HepG2 (cell line): ENCODE data around the gene MFAP3L. TPM values are rescaled to one million over a fixed set of nuclear protein-coding genes. Genes with fewer than 3 reads are reported as not detected.

Experiments used
- MAFF ChIP-seq: IDR thresholded peaks from 2 replicates; pipeline ENCODE4 v1.6.1; 2011; ENCODE audit warnings: low read depth, low read length, improper control_type of control experiment
- MED13 ChIP-seq: sonication (generic); formaldehyde crosslinking; IDR thresholded peaks from 2 replicates; pipeline ENCODE4 v1.5.0; 2020; ENCODE audit warnings: missing genetic modification reagents
- MIER2 ChIP-seq: IDR thresholded peaks from 2 replicates; pipeline ENCODE4 v1.6.1; 2016; ENCODE audit warnings: missing biosample characterization, missing genetic modification reagents
- NCOA2 ChIP-seq: sonication (generic); formaldehyde crosslinking; IDR thresholded peaks from 2 replicates; pipeline ENCODE4 v1.8.0; 2022; ENCODE audit warnings: inconsistent platforms
- RELA ChIP-seq: sonication (generic); formaldehyde crosslinking; IDR thresholded peaks from 2 replicates; pipeline ENCODE4 v1.4.0; 2020; ENCODE audit warnings: missing genetic modification reagents
- RFX5 ChIP-seq: IDR thresholded peaks from 2 replicates; pipeline ENCODE4 v1.6.1; 2011; ENCODE audit warnings: low read depth, low read length, improper control_type of control experiment
- SMC3 ChIP-seq: IDR thresholded peaks from 2 replicates; pipeline ENCODE4 v1.6.1; 2011; ENCODE audit warnings: low read length, improper control_type of control experiment
- SOX5 ChIP-seq: IDR thresholded peaks from 2 replicates; pipeline ENCODE4 v1.6.1; 2016; ENCODE audit warnings: borderline replicate concordance
- SRSF4 ChIP-seq: fragments of 200-400 bp; formaldehyde crosslinking; IDR thresholded peaks from one replicate; pipeline ENCODE4 v1.6.1; 2018; ENCODE audit warnings: mild to moderate bottlenecking, low read depth, low read length, moderate library complexity; ENCODE audit not compliant: poor library complexity, severe bottlenecking
- ZNF282 ChIP-seq: fragments of 450-650 bp; IDR thresholded peaks from 2 replicates; pipeline ENCODE4 v1.6.1; 2018; ENCODE audit not compliant: partially characterized antibody
- ZNF367 ChIP-seq: sonication (generic); formaldehyde crosslinking; IDR thresholded peaks from 2 replicates; pipeline ENCODE4 v1.4.0; 2020; ENCODE audit warnings: missing genetic modification reagents, borderline replicate concordance
- ZNF468 ChIP-seq: sonication (generic); formaldehyde crosslinking; IDR thresholded peaks from 2 replicates; pipeline ENCODE4 v1.8.0; 2022; ENCODE audit warnings: mild to moderate bottlenecking, moderate library complexity, missing genetic modification reagents
- ZNF546 ChIP-seq: sonication (generic); formaldehyde crosslinking; conservative IDR thresholded peaks from 2 replicates; pipeline ENCODE4 v1.8.1; 2023; ENCODE audit warnings: mild to moderate bottlenecking, missing genetic modification reagents
- ZNF569 ChIP-seq: sonication (generic); formaldehyde crosslinking; IDR thresholded peaks from 2 replicates; pipeline ENCODE4 v1.5.0; 2020; ENCODE audit warnings: mild to moderate bottlenecking, missing genetic modification reagents, moderate library complexity, borderline replicate concordance
- ZNF614 ChIP-seq: IDR thresholded peaks from 2 replicates; pipeline ENCODE4 v1.6.1; 2018; ENCODE audit warnings: missing biosample characterization, missing genetic modification reagents, inconsistent platforms, borderline replicate concordance
- polyA plus RNA-seq, 8 experiments: library from polyadenylated mRNA; depleted of rRNA in 3 of 8; stranded (reverse) in 7 of 8; unstranded in 1 of 8; fragments of >200 nt; fragmentation: Illumina TruSeq in 4 of 8; extraction: Trizol in 4 of 8; gene quantifications; 2 replicates each; pipeline versions ENCODE4 v1.2.1 to v1.2.3, GENCODE V29; 2011 to 2016; ENCODE audit warnings: low read depth in 4 of 8, missing spikeins in 1 of 8, mixed read lengths in 1 of 8; ENCODE audit not compliant: insufficient read depth in 1 of 8
- total RNA-seq, 5 experiments: library from RNA; depleted of rRNA; stranded (reverse); fragments of >200 nt; fragmentation: Illumina TruSeq; extraction: Trizol; gene quantifications; 2 replicates each; pipeline ENCODE4 v1.2.3, GENCODE V29; 2016; ENCODE audit warnings: low read depth in 1 of 5
- TF ChIP-seq, protein P1 (sequence below): IDR thresholded peaks from 2 replicates; pipeline ENCODE4 v1.6.1; 2016; ENCODE audit warnings: low read depth, missing genetic modification reagents, missing compliant biosample characterization
- TF ChIP-seq, protein P2 (sequence below): sonication (generic); formaldehyde crosslinking; IDR thresholded peaks from 2 replicates; pipeline ENCODE4 v1.4.0; 2020; ENCODE audit warnings: missing genetic modification reagents
- TF ChIP-seq, protein P3 (sequence below): IDR thresholded peaks from 2 replicates; pipeline ENCODE4 v1.6.1; 2018; ENCODE audit warnings: missing genetic modification reagents, mild to moderate bottlenecking, missing compliant biosample characterization
- TF ChIP-seq, protein P4 (sequence below): sonication (generic); formaldehyde crosslinking; IDR thresholded peaks from 2 replicates; pipeline ENCODE4 v1.4.0; 2020; ENCODE audit warnings: missing genetic modification reagents
- TF ChIP-seq, protein P5 (sequence below): sonication (generic); formaldehyde crosslinking; IDR thresholded peaks from 2 replicates; pipeline ENCODE4 v1.8.1; 2023; ENCODE audit warnings: mild to moderate bottlenecking, moderate library complexity, missing genetic modification reagents

The MFAP3L gene
- total and polyA plus RNA-seq, 2 of the 13 experiments (the other 11 are each of a cell fraction or from before 2014, with no cell fraction given) = 1.5 to 3.6 TPM

DNA sequence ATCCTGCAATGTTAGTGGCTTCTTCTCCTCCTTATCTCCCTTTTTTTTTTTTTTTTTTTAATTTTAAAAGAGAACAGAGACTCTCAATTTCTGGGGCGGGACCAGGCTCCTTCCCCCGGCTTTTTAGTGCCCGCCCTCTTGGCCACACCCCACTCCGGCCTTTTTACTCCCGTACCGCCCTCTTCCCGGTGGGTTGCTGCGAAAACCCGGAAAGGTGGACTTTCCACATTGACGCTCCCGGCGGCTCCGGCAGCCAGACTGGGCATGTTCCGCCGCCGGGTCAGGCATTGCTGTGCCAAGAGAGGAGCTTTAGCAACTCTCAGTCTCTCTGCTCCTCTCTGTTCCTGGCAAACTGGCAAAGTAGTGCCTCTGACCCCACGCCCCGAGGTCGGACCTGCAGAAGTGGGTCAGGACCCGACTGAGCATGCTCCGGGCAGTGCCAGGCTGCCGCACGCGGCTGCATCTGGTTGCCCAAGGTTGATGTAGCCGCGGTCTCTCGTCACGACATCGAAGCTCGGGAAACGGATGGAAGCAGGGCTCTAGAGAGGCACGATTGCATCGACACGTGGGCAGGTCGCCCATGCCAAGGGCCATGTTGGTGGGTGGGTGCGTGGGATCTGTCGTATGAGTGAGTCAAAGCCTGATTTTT, 1.1 kb upstream of the MFAP3L start (continued):
- TF ChIP-seq, protein P1, sequence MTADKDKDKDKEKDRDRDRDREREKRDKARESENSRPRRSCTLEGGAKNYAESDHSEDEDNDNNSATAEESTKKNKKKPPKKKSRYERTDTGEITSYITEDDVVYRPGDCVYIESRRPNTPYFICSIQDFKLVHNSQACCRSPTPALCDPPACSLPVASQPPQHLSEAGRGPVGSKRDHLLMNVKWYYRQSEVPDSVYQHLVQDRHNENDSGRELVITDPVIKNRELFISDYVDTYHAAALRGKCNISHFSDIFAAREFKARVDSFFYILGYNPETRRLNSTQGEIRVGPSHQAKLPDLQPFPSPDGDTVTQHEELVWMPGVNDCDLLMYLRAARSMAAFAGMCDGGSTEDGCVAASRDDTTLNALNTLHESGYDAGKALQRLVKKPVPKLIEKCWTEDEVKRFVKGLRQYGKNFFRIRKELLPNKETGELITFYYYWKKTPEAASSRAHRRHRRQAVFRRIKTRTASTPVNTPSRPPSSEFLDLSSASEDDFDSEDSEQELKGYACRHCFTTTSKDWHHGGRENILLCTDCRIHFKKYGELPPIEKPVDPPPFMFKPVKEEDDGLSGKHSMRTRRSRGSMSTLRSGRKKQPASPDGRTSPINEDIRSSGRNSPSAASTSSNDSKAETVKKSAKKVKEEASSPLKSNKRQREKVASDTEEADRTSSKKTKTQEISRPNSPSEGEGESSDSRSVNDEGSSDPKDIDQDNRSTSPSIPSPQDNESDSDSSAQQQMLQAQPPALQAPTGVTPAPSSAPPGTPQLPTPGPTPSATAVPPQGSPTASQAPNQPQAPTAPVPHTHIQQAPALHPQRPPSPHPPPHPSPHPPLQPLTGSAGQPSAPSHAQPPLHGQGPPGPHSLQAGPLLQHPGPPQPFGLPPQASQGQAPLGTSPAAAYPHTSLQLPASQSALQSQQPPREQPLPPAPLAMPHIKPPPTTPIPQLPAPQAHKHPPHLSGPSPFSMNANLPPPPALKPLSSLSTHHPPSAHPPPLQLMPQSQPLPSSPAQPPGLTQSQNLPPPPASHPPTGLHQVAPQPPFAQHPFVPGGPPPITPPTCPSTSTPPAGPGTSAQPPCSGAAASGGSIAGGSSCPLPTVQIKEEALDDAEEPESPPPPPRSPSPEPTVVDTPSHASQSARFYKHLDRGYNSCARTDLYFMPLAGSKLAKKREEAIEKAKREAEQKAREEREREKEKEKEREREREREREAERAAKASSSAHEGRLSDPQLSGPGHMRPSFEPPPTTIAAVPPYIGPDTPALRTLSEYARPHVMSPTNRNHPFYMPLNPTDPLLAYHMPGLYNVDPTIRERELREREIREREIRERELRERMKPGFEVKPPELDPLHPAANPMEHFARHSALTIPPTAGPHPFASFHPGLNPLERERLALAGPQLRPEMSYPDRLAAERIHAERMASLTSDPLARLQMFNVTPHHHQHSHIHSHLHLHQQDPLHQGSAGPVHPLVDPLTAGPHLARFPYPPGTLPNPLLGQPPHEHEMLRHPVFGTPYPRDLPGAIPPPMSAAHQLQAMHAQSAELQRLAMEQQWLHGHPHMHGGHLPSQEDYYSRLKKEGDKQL (CRISPR knock-in tag) = no peak
- TF ChIP-seq SOX5 (CRISPR knock-in tag) = peak; percentile 19; the same call in 1 of the 2 replicates
- TF ChIP-seq, protein P2, sequence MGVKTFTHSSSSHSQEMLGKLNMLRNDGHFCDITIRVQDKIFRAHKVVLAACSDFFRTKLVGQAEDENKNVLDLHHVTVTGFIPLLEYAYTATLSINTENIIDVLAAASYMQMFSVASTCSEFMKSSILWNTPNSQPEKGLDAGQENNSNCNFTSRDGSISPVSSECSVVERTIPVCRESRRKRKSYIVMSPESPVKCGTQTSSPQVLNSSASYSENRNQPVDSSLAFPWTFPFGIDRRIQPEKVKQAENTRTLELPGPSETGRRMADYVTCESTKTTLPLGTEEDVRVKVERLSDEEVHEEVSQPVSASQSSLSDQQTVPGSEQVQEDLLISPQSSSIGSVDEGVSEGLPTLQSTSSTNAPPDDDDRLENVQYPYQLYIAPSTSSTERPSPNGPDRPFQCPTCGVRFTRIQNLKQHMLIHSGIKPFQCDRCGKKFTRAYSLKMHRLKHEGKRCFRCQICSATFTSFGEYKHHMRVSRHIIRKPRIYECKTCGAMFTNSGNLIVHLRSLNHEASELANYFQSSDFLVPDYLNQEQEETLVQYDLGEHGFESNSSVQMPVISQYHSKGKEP (CRISPR knock-in tag) = 0 out of 2 replicates have a peak, but pooled peaks have one; percentile 80
- no peak; the same call in 1 of the 2 replicates for TF ChIP-seq ZNF569 (CRISPR knock-in tag)
- TF ChIP-seq ZNF282 = no peak
- 0 out of 2 replicates have a peak, but pooled peaks have one; percentile 19 for TF ChIP-seq ZNF546
- no peak for TF ChIP-seq RFX5
- TF ChIP-seq SMC3 = no peak
- peak; percentile 93 for TF ChIP-seq ZNF468 (CRISPR knock-in tag)
- TF ChIP-seq MIER2 (CRISPR knock-in tag) = no peak
- TF ChIP-seq, protein P3, sequence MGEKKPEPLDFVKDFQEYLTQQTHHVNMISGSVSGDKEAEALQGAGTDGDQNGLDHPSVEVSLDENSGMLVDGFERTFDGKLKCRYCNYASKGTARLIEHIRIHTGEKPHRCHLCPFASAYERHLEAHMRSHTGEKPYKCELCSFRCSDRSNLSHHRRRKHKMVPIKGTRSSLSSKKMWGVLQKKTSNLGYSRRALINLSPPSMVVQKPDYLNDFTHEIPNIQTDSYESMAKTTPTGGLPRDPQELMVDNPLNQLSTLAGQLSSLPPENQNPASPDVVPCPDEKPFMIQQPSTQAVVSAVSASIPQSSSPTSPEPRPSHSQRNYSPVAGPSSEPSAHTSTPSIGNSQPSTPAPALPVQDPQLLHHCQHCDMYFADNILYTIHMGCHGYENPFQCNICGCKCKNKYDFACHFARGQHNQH = peak; percentile 63; the same call in 1 of the 2 replicates
- TF ChIP-seq, protein P4, sequence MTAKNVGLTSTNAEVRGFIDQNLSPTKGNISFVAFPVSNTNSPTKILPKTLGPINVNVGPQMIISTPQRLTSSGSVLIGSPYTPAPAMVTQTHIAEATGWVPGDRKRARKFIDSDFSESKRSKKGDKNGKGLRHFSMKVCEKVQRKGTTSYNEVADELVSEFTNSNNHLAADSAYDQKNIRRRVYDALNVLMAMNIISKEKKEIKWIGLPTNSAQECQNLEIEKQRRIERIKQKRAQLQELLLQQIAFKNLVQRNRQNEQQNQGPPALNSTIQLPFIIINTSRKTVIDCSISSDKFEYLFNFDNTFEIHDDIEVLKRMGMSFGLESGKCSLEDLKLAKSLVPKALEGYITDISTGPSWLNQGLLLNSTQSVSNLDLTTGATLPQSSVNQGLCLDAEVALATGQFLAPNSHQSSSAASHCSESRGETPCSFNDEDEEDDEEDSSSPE = peak; percentile 93
- TF ChIP-seq, protein P5, sequence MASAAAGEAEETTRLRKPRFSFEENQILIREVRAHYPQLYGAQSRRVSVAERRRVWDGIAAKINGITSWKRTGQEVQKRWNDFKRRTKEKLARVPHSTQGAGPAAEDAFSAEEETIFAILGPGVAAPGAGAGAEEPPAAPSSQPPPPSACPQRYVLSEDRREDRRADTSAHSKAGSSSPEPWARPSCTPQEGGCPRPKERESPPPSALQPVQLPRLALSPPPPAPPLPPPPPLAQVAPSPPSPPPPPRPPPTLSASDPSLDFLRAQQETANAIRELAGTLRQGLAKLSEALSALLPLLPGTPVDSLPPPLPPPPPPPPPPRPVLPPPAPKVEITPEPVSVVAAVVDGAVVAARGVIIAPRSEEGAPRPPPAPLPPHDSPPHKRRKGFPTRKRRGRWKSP (CRISPR knock-in tag) = peak; percentile 99
- peak; percentile 35; the same call in 1 of the 2 replicates for TF ChIP-seq NCOA2
- no peak for TF ChIP-seq MAFF
- peak; percentile 23; the same call in 1 of the 2 replicates for TF ChIP-seq ZNF614
- no peak; the same call in 1 of the 2 replicates for TF ChIP-seq MED13
- TF ChIP-seq ZNF367 (CRISPR knock-in tag) = peak; percentile 79; the same call in 1 of the 2 replicates
- no peak for TF ChIP-seq RELA (CRISPR knock-in tag)
- TF ChIP-seq SRSF4 = no peak
